GM12874 (cell line): ENCODE results near the gene TLR9.

ENCODE experiments used
- CTCF ChIP-seq: IDR thresholded peaks from 2 replicates; pipeline ENCODE4 v1.5.1; 2011; ENCODE audit warnings: low read depth, mild to moderate bottlenecking, control low read depth, low read length, moderate library complexity; ENCODE audit not compliant: insufficient read depth

TLR9 gene

GRCh38 chr3:52178537-52178936 lies 46.9 kb downstream of the TLR9 start:
- no peak for TF ChIP-seq CTCF

- TF ChIP-seq CTCF: no peak
Observed at GRCh38 chr3:52177701-52178042, 47.8 kb downstream of the TLR9 start.

- TF ChIP-seq CTCF: no peak
Observed at GRCh38 chr3:52176951-52177700, 48.3 kb downstream of the TLR9 start.

GRCh38 chr3:52176180-52176752 lies 49.2 kb downstream of the TLR9 start:
- no peak for TF ChIP-seq CTCF

- TF ChIP-seq CTCF: no peak
Observed at GRCh38 chr3:52175416-52176179, 49.8 kb downstream of the TLR9 start.

- no peak for TF ChIP-seq CTCF
Observed at GRCh38 chr3:52174896-52175295, 50.5 kb downstream of the TLR9 start.

- no peak for TF ChIP-seq CTCF
Observed at GRCh38 chr3:52173101-52173500, 52.3 kb downstream of the TLR9 start.
